ENCODE measurements around the gene CCKAR.

CCKAR gene

GRCh38 chr4:26525136-26525770 lies 35.0 kb upstream of the CCKAR start:
- no peak for TF ChIP-seq CTCF (IDR thresholded peaks at IDR 0.05; ENCODE audit: control insufficient read depth, extremely low read depth, insufficient read depth)
- no peak overlapping the region for H3K4me3 ChIP-seq (ENCODE audit: low read depth, low read length)
- no peak for DNase-seq (ENCODE audit: low read depth)

GRCh38 chr4:26524011-26524410 lies 33.7 kb upstream of the CCKAR start:
- no peak for DNase-seq (ENCODE audit: low read depth)
- TF ChIP-seq CTCF (IDR thresholded peaks at IDR 0.05; ENCODE audit: control insufficient read depth, extremely low read depth, insufficient read depth): no peak

DNA sequence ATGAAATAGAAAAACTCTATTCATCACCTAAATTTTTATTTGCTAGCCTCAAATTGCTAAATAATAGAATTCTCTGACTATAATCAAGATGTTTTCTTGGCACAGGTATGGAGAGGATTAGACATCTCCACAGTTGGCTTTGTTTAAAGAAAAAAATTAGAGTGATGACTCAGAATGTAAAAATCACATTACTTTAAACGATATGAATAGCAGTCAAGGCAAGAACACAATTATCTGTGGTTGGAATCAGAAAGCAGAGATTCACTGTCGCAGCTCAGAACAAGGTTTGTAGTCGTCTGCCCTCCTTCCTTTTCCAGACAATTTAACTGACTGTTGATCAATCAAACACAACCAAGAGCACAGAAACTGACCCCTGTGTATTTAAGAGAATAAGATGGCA lies 32.2 kb upstream of the CCKAR start:
- TF ChIP-seq CTCF (IDR thresholded peaks at IDR 0.05; ENCODE audit: control insufficient read depth, extremely low read depth, insufficient read depth): no peak
- H3K4me3 ChIP-seq (ENCODE audit: low read depth, low read length): no peak overlapping the region
- no peak for DNase-seq (ENCODE audit: low read depth)

More at GRCh38 chr4:26524011-26524410, 33.7 kb upstream of the CCKAR start:
- no peak overlapping the region for H3K4me3 ChIP-seq (ENCODE audit: low read depth, low read length)

GRCh38 chr4:26520728-26521450 lies 30.6 kb upstream of the CCKAR start:
- TF ChIP-seq CTCF (IDR thresholded peaks at IDR 0.05; ENCODE audit: control insufficient read depth, extremely low read depth, insufficient read depth): no peak
- DNase-seq (ENCODE audit: low read depth): no peak
- no peak overlapping the region for H3K4me3 ChIP-seq (ENCODE audit: low read depth, low read length)

GRCh38 chr4:26515936-26516335 lies 25.7 kb upstream of the CCKAR start:
- no peak for TF ChIP-seq CTCF (IDR thresholded peaks at IDR 0.05; ENCODE audit: control insufficient read depth, extremely low read depth, insufficient read depth)
- DNase-seq (ENCODE audit: low read depth): no peak
- no peak overlapping the region for H3K4me3 ChIP-seq (ENCODE audit: low read depth, low read length)

GRCh38 chr4:26510334-26510964 lies 20.2 kb upstream of the CCKAR start:
- no peak overlapping the region for H3K4me3 ChIP-seq (ENCODE audit: low read depth, low read length)
- TF ChIP-seq CTCF (IDR thresholded peaks at IDR 0.05; ENCODE audit: control insufficient read depth, extremely low read depth, insufficient read depth): no peak
- no peak for DNase-seq (ENCODE audit: low read depth)

Data from LNCaP clone FGC (cell line).